Heart right ventricle (tissue), 16 donors: ENCODE results near the gene PDLIM3. TPM values are rescaled to one million over a fixed set of nuclear protein-coding genes. Genes with fewer than 3 reads are reported as not detected.

ENCODE experiments used
- ATAC-seq, 8 donors: fragments of 200-7000 bp; cut with Tn5 transposase; one replicate each; pipeline ENCODE4 v1.9.1; 2020; ENCODE audit warnings: mild to moderate bottlenecking in 8 of 8, moderate library complexity in 8 of 8, moderate number of reproducible peaks in 1 of 8
- DNase-seq, 2 donors: peaks; one replicate each; pipeline ENCODE4 v3.0.0-alpha.2; 2020
- H3K27ac ChIP-seq, 10 donors: fragments of 200-600 bp; sonication (generic) in 2 of 10; one replicate each; pipeline versions ENCODE4 v1.5.0 to v1.8.0; 2020 to 2022; ENCODE audit warnings: mild to moderate bottlenecking in 3 of 10
- H3K27me3 ChIP-seq, 7 donors: fragments of 200-600 bp; one replicate each; pipeline ENCODE4 v1.8.0; 2021 to 2022; ENCODE audit warnings: mild to moderate bottlenecking in 2 of 7
- H3K36me3 ChIP-seq, 9 donors: fragments of 200-600 bp; sonication (generic) in 1 of 9; one replicate each; pipeline versions ENCODE4 v1.5.0 to v1.8.0; 2020 to 2022; ENCODE audit warnings: mild to moderate bottlenecking in 2 of 9
- H3K4me1 ChIP-seq, 9 donors: fragments of 200-600 bp; sonication (generic) in 1 of 9; one replicate each; pipeline versions ENCODE4 v1.5.0 to v1.8.0; 2020 to 2022; ENCODE audit warnings: mild to moderate bottlenecking in 4 of 9
- H3K4me3 ChIP-seq, 10 donors: fragments of 200-600 bp; sonication (generic) in 2 of 10; one replicate each; pipeline versions ENCODE4 v1.5.0 to v1.8.0; 2020 to 2022; ENCODE audit warnings: mild to moderate bottlenecking in 7 of 10, moderate library complexity in 2 of 10
- H3K9me3 ChIP-seq, 11 donors: fragments of 200-600 bp in 10 of 11; sonication (generic) in 2 of 11; one replicate each; pipeline versions ENCODE4 v1.5.0 to v1.8.0; 2013 to 2022; ENCODE audit warnings: mild to moderate bottlenecking in 2 of 11, control low read depth in 1 of 11, moderate library complexity in 1 of 11
- CTCF ChIP-seq, 9 donors: fragments of 200-600 bp; sonication (generic) in 2 of 9; IDR thresholded peaks; one replicate each; pipeline versions ENCODE4 v1.5.0 to v1.8.0; 2021 to 2022; ENCODE audit warnings: antibody characterized with exemption in 9 of 9, mild to moderate bottlenecking in 5 of 9, moderate library complexity in 1 of 9
- WGBS, 2 donors: extraction: QIAGEN DNeasy Blood & Tissue Kit; methylation state at CpG; one replicate each; pipeline ENCODE4 v1.1.7; 2013; ENCODE audit warnings: inconsistent platforms in 1 of 2; 5-methylcytosine and 5-hydroxymethylcytosine counted together
- intact Hi-C, 10 donors: fragments of 100-400 bp; cut with DNase I; formaldehyde crosslinking; loops; one replicate each; pipeline versions ENCODE4 v1.11.1 to v1.14.2; 2022
- polyA plus RNA-seq, 2 donors: library from polyadenylated mRNA; stranded (reverse); fragments of 200-250 nt; gene quantifications; one replicate each; pipeline ENCODE4 v1.2.3, GENCODE V29; 2013
- total RNA-seq, 10 donors: library from RNA; stranded (reverse); fragmentation: NEBNext Ultra II Directional in 3 of 10; extraction: Animal tissue kit (Norgen Biotek cat#: 25700) in 3 of 10; gene quantifications; one replicate each; pipeline versions ENCODE4 v1.2.1 to v1.2.4, GENCODE V29; 2021 to 2023
- donor health status: Arrhythmogenic right ventricular cardiomyopathy.
- donor health status: ischemic (EF 13 %, LVEDD 7.1; RV severe dilation, severe dysfunction).
- donor health status: healthy with polysubstance abuse.
- donor health status: DM: no; HTN: yes; CAD: no.
- donor health status: DM: no; HTN: no; CAD: no.
- donor health status: ischemic (EF 25% LVEDD 6.9; RV normal size, moderate dysfunction).
- donor health status: ischemic (EF 25% LVEDD 5.7; RV mildly dilated, moderate dysfunction).
- donor health status: healthy.
- donor health status: DM: yes; HTN: yes; CAD: no.
- donor health status: Ischemic cardiomyopathy.
- donor health status: ischemic (EF 35%, LVEDD 5.7; RV mildly dilated, moderate dysfunction).
- donor health status: nonischemic (EF 11% LVEDD 7.7; RV severe dilation, severe dysfunction).
- donor health status: DM: yes; HTN: yes; CAD: no.
- donor health status: PGD.
- donor health status: ischemic (EF 29% LVEDD 5.4; RV normal size, mild dysfunction).
- donor health status: nonischemic (EF 23%, LVEDD 6.1; RV moderate dilation, normal function).

The PDLIM3 gene
- total and polyA plus RNA-seq, 12 donors = 112 to 846 (median 292) TPM

- DNase-seq (no peak), ATAC-seq (no peak)
- no peak for TF ChIP-seq CTCF (IDR thresholded peaks at IDR 0.05)
- Histone ChIP-seq H3K4me1 (peaks cover 1 to 56% (median 19%) of the 10 kb centered on the region in 9 donors), H3K36me3 (peaks cover 0 to 43% (median 0%) of the 10 kb centered on the region in 9 donors), H3K9me3 (peaks cover 0 to 15% (median 3%) of the 10 kb centered on the region in 11 donors), H3K27ac (no peak overlapping the region), H3K27me3 (peaks cover 0 to 43% (median 0%) of the 10 kb centered on the region in 7 donors), H3K4me3 (no peak overlapping the region)
- WGBS, 2 donors = 71 to 74% methylated on average over 8 of the region's 8 CpGs
- intact Hi-C loops = no loop called here
Observed at GRCh38 chr4:185529413-185529812, 5.9 kb downstream of the PDLIM3 start.

GRCh38 chr4:185524888-185525863 is 10.1 kb downstream of the PDLIM3 start:
- TF ChIP-seq CTCF (IDR thresholded peaks at IDR 0.05) = no peak
- peaks cover 6 to 52% (median 18%) of the 10 kb centered on the region in 9 donors for H3K4me1 ChIP-seq
- H3K9me3 ChIP-seq = peaks cover 0 to 15% (median 3%) of the 10 kb centered on the region in 11 donors
- H3K27ac ChIP-seq = peak overlapping the region in 4 of 10 donors; percentile 5 to 57 (median 28)
- DNase-seq = no peak
- H3K36me3 ChIP-seq = peaks cover 0 to 60% (median 10%) of the 10 kb centered on the region in 9 donors
- intact Hi-C loops = no loop called here
- H3K4me3 ChIP-seq = no peak overlapping the region
- ATAC-seq = peak in 4 of 8 donors; percentile 36 to 70 (median 54)
- WGBS, 2 donors = 73 to 79% methylated on average over 5 of the region's 5 CpGs
- H3K27me3 ChIP-seq = peaks cover 0 to 28% (median 0%) of the 10 kb centered on the region in 7 donors

GRCh38 chr4:185523862-185524261 is 11.4 kb downstream of the PDLIM3 start:
- peaks cover 0 to 28% (median 0%) of the 10 kb centered on the region in 7 donors for H3K27me3 ChIP-seq
- intact Hi-C loops = no loop called here
- WGBS, 2 donors = 81 to 87% methylated on average over 7 of the region's 7 CpGs
- H3K4me1 ChIP-seq = peaks cover 0 to 51% (median 17%) of the 10 kb centered on the region in 9 donors
- no peak for TF ChIP-seq CTCF (IDR thresholded peaks at IDR 0.05)
- H3K4me3 ChIP-seq = no peak overlapping the region
- peaks cover 0 to 71% (median 20%) of the 10 kb centered on the region in 9 donors for H3K36me3 ChIP-seq
- H3K9me3 ChIP-seq = peaks cover 0 to 15% (median 3%) of the 10 kb centered on the region in 11 donors
- H3K27ac ChIP-seq = peak overlapping the region in 1 of 10 donors; percentile 42
- ATAC-seq (peak in 5 of 8 donors; percentile 12 to 51 (median 31)), DNase-seq (no peak)

- peaks cover 0 to 72% (median 22%) of the 10 kb centered on the region in 9 donors for H3K36me3 ChIP-seq
- no peak overlapping the region for H3K27ac ChIP-seq
- H3K4me3 ChIP-seq = no peak overlapping the region
- H3K4me1 ChIP-seq = peaks cover 0 to 47% (median 14%) of the 10 kb centered on the region in 9 donors
- DNase-seq (no peak), ATAC-seq (no peak)
- WGBS, 2 donors = 80% methylated on average over 2 of the region's 2 CpGs; no CpG with 5 or more reads in 1 of the 2 donors
- peaks cover 0 to 21% (median 0%) of the 10 kb centered on the region in 7 donors for H3K27me3 ChIP-seq
- no peak for TF ChIP-seq CTCF (IDR thresholded peaks at IDR 0.05)
- H3K9me3 ChIP-seq = peaks cover 0 to 15% (median 3%) of the 10 kb centered on the region in 11 donors
- intact Hi-C loops = no loop called here
Observed at GRCh38 chr4:185522451-185522850, 12.9 kb downstream of the PDLIM3 start.
